GM21619 (cell line): ENCODE results near the gene RBMXL3.

Experiments used
- ATAC-seq: cut with Tn5 transposase; IDR thresholded peaks from one replicate; pipeline ENCODE4 v1.9.1; 2021; ENCODE audit not compliant: unreplicated experiment

RBMXL3 gene

DNA sequence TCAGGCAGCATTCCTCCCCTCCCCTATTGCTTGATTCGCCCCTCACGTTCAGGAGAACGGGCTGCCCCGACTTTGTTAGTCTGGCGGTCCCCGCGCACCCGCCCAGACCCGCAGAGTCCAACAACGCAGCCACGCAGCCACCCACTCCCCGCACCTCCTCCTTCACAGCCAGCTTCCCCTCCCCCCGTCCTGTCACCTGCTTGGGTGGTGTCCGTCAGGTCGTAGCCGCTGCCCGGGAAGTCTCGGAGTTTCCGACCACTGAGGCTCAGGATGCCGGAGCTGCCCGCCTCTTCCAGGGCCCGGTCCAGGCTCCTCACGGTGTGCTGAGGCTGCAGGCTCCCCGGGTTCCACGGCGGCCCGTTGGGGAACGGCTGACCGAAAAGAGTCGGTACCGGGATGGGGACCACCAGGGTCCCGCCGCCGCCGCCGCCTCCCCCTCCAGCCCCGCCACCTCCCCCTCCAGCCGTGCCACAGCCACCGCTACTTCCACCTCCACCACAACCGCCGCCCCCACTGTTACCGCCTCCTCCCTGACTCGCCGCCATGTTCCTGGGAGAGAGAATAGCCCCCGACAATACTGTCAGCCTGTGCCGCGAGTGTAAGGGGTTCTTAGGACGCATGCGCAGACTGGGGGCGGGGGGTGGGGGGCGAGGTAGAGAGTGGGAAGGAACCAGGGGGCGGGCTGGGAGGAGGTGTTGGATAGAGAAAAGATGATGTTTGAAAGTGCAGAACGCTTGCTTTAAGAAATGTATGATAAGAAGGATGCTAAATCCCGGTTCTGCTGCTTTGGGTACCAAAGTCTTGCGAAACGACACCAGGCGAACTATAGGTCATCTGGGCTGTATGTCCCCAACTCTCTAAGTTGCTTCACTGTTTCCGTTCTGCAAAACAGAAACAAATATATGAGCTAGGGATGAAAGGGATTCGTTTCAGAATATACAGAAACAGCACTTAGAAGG is 44.6 kb downstream of the RBMXL3 start, which contains the start of gene LRCH2:
Gene LRCH2 (minus strand): TSS at position 600 of the 959 bp plus-strand sequence. CDS start 55 bp downstream, at position 545.
- no peak for ATAC-seq

GRCh38 chrX:115234461-115234860 is 45.3 kb downstream of the RBMXL3 start:
- no peak for ATAC-seq

- no peak for ATAC-seq
These were observed 47.4 kb downstream of the RBMXL3 start for GRCh38 chrX:115236560-115236959.

- no peak for ATAC-seq
These were observed 47.8 kb downstream of the RBMXL3 start for GRCh38 chrX:115237056-115237455.
